SK-N-SH treated with all-trans-retinoic acid at 6 μM for 48 hours (cell line): ENCODE results near the gene NTSR1.

ENCODE experiments used
- BACH2 ChIP-seq: fragments of 250-450 bp; sonication (Bioruptor Pico); IDR thresholded peaks from 2 replicates; pipeline ENCODE4 v1.9.0; 2021; ENCODE audit warnings: mild to moderate bottlenecking, borderline replicate concordance
- ISL1 ChIP-seq: fragments of 250-450 bp; sonication (Bioruptor Pico); IDR thresholded peaks from 2 replicates; pipeline ENCODE4 v2.1.2; 2022; ENCODE audit warnings: mild to moderate bottlenecking, moderate library complexity
- PPARA ChIP-seq: fragments of 250-450 bp; sonication (Bioruptor Pico); IDR thresholded peaks from 2 replicates; pipeline ENCODE4 v1.5.0; 2020; ENCODE audit warnings: mild to moderate bottlenecking, borderline replicate concordance
- RARB ChIP-seq: fragments of 250-450 bp; sonication (Bioruptor Pico); IDR thresholded peaks from 2 replicates; pipeline ENCODE4 v1.8.0; 2021; ENCODE audit warnings: mild to moderate bottlenecking, moderate library complexity
- TCF4 ChIP-seq: fragments of 250-450 bp; sonication (Bioruptor Pico); IDR thresholded peaks from 2 replicates; pipeline ENCODE4 v1.8.0; 2021; ENCODE audit warnings: mild to moderate bottlenecking, moderate library complexity, borderline replicate concordance
- ZNF70 ChIP-seq: fragments of 450-650 bp; formaldehyde crosslinking; IDR thresholded peaks from 2 replicates; pipeline ENCODE4 v1.5.0; 2020; ENCODE audit warnings: mild to moderate bottlenecking, moderate library complexity
- TF ChIP-seq, protein P1 (sequence below): fragments of 250-450 bp; sonication (Bioruptor Pico); IDR thresholded peaks from 2 replicates; pipeline ENCODE4 v1.8.0; 2020; ENCODE audit warnings: mild to moderate bottlenecking, moderate library complexity, borderline replicate concordance

- TF ChIP-seq, protein P1, sequence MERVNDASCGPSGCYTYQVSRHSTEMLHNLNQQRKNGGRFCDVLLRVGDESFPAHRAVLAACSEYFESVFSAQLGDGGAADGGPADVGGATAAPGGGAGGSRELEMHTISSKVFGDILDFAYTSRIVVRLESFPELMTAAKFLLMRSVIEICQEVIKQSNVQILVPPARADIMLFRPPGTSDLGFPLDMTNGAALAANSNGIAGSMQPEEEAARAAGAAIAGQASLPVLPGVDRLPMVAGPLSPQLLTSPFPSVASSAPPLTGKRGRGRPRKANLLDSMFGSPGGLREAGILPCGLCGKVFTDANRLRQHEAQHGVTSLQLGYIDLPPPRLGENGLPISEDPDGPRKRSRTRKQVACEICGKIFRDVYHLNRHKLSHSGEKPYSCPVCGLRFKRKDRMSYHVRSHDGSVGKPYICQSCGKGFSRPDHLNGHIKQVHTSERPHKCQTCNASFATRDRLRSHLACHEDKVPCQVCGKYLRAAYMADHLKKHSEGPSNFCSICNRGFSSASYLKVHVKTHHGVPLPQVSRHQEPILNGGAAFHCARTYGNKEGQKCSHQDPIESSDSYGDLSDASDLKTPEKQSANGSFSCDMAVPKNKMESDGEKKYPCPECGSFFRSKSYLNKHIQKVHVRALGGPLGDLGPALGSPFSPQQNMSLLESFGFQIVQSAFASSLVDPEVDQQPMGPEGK (CRISPR knock-in tag) = no peak
- TF ChIP-seq ISL1 = no peak
- TF ChIP-seq RARB (CRISPR knock-in tag) = no peak
- no peak for TF ChIP-seq BACH2 (CRISPR knock-in tag)
- TF ChIP-seq PPARA = no peak
- TF ChIP-seq TCF4 (CRISPR knock-in tag) = no peak
- no peak for TF ChIP-seq ZNF70 (CRISPR knock-in tag)
Observed at GRCh38 chr20:62749851-62750445, 41.3 kb downstream of the NTSR1 start.
